Prostate gland (tissue), 2 donors: ENCODE measurements around the gene PIPOX. TPM values are rescaled to one million over a fixed set of nuclear protein-coding genes. Genes with fewer than 3 reads are reported as not detected.

Source experiments
- DNase-seq: peaks from one replicate; pipeline ENCODE4 v3.0.0-alpha.2; 2019; ENCODE audit warnings: low spot score
- H3K27ac ChIP-seq, 2 donors: fragments of 200-600 bp; sonication (generic); 2 replicates each; pipeline ENCODE4 v1.5.1; 2017 to 2019
- H3K27me3 ChIP-seq: fragments of 200-600 bp; sonication (generic); replicated peaks from 2 replicates; pipeline ENCODE4 v1.5.1; 2019; ENCODE audit not compliant: insufficient read depth
- H3K36me3 ChIP-seq, 2 donors: fragments of 200-600 bp; sonication (generic); 1 replicate in 1 of 2; 2 replicates in 1 of 2; pipeline versions ENCODE4 v1.5.1 to v1.8.1; 2017 to 2019
- H3K4me1 ChIP-seq: fragments of 200-600 bp; sonication (generic); replicated peaks from 2 replicates; pipeline ENCODE4 v1.5.1; 2019
- H3K4me3 ChIP-seq, 2 donors: fragments of 200-600 bp; sonication (generic); 2 replicates each; pipeline ENCODE4 v1.5.1; 2017 to 2019
- H3K9me3 ChIP-seq: fragments of 200-600 bp; sonication (generic); 2 replicates; pipeline ENCODE4 v1.5.1; 2017
- POLR2A ChIP-seq: fragments of 450-650 bp; IDR thresholded peaks from one replicate; pipeline ENCODE4 v1.6.1; 2016; ENCODE audit warnings: antibody characterized with exemption, mild to moderate bottlenecking
- POLR2AphosphoS5 ChIP-seq: sonication (generic); formaldehyde crosslinking; IDR thresholded peaks from one replicate; pipeline ENCODE4 v1.6.1; 2017; ENCODE audit warnings: antibody characterized with exemption
- WGBS: methylation state at CpG from one replicate; pipeline ENCODE4 v1.1.5; 2018; 5-methylcytosine and 5-hydroxymethylcytosine counted together
- intact Hi-C: fragments of 100-400 bp; cut with DNase I; formaldehyde crosslinking; loops from one replicate; pipeline ENCODE4 v1.14.2; 2022
- total RNA-seq, 2 donors: library from RNA; depleted of rRNA; stranded (reverse); fragments of >200 nt; gene quantifications; one replicate each; pipeline ENCODE4 v1.1.0, GENCODE V29; 2016
- TF ChIP-seq, protein P1 (sequence below), 4 experiments: fragments of 200-600 bp in 2 of 4; fragments of 450-650 bp in 2 of 4; sonication (generic) in 2 of 4; IDR thresholded peaks; 1 replicate in 3 of 4; 2 replicates in 1 of 4; pipeline ENCODE4 v1.5.1; 2016 to 2019; ENCODE audit warnings: antibody characterized with exemption in 4 of 4, mild to moderate bottlenecking in 2 of 4, moderate library complexity in 2 of 4

Gene PIPOX
- total RNA-seq, 2 donors from 2014 or later: 3.1 to 6.2 TPM

DNA sequence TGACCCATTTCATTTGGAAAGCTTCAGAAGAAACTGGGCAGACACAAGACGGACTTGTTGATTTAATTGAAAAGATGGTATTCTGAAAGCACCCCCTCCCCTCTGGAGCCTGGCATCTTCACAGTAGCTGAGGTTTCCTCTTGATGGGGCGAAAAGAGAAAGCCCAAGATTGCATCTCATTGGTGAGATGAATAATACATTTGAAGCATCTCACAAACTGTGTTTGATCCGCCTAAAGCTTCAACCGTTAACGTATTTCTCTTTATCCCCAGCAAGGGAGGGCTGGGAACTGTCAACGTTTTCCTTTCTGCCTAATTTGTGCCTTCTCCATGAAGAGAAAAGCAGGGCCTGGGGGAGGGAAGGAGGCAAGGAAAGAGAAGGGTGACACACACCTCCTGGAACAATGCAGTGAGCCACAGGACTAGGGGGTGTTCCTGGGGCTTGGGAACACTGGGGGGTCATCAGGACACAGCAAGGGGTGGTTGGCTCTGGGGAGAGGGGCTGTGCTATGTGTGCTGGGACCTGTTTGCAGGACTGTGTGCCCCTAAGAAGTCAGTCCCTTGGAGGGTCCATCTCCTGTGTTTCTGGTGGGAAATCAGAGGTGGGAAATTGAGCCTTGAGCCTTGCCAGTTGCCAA, 18.5 kb upstream of the PIPOX start:
- Histone ChIP-seq H3K36me3 (no peaks in the 10 kb centered on the region), H3K27ac (no peak overlapping the region), H3K27me3 (peaks cover 2% of the 10 kb centered on the region), H3K4me3 (no peak overlapping the region), H3K9me3 (no peaks in the 10 kb centered on the region), H3K4me1 (peaks cover 2% of the 10 kb centered on the region)
- intact Hi-C loops: no loop called here
- DNase-seq: no peak
- TF ChIP-seq POLR2AphosphoS5 (no peak), POLR2A (no peak)
- TF ChIP-seq, protein P1, sequence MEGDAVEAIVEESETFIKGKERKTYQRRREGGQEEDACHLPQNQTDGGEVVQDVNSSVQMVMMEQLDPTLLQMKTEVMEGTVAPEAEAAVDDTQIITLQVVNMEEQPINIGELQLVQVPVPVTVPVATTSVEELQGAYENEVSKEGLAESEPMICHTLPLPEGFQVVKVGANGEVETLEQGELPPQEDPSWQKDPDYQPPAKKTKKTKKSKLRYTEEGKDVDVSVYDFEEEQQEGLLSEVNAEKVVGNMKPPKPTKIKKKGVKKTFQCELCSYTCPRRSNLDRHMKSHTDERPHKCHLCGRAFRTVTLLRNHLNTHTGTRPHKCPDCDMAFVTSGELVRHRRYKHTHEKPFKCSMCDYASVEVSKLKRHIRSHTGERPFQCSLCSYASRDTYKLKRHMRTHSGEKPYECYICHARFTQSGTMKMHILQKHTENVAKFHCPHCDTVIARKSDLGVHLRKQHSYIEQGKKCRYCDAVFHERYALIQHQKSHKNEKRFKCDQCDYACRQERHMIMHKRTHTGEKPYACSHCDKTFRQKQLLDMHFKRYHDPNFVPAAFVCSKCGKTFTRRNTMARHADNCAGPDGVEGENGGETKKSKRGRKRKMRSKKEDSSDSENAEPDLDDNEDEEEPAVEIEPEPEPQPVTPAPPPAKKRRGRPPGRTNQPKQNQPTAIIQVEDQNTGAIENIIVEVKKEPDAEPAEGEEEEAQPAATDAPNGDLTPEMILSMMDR (IDR thresholded peaks at IDR 0.05): no peak
- WGBS: 67% methylated on average over 6 of the region's 6 CpGs

DNA sequence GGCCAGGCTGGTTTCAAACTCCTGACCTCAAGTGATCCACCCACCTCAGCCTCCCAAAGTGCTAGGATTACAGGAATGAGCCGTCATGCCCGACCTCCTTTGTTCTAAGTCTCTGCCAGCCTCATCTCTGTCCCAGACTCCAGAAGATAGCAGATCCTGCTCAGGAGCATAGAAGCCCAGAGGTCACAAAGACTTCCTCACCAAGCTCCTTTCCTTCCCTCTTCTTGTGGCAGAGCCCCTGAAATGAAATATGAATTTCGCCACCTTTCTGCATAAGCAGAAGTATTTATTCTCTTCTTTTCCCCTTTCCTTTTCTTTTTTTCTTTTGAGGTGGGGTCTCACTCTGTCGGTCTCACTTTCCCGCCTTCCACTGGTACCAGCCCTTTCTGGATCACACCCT, 11.5 kb upstream of the PIPOX start:
- 59% methylated on average over 5 of the region's 5 CpGs for WGBS
- no peak for DNase-seq
- Histone ChIP-seq H3K4me1 (no peaks in the 10 kb centered on the region), H3K4me3 (no peak overlapping the region), H3K27ac (no peak overlapping the region), H3K36me3 (no peaks in the 10 kb centered on the region), H3K9me3 (no peaks in the 10 kb centered on the region), H3K27me3 (no peaks in the 10 kb centered on the region)
- intact Hi-C loops: no loop called here
- TF ChIP-seq, protein P1 (IDR thresholded peaks at IDR 0.05): no peak
- no peak for TF ChIP-seq POLR2AphosphoS5
- no peak for TF ChIP-seq POLR2A

DNA sequence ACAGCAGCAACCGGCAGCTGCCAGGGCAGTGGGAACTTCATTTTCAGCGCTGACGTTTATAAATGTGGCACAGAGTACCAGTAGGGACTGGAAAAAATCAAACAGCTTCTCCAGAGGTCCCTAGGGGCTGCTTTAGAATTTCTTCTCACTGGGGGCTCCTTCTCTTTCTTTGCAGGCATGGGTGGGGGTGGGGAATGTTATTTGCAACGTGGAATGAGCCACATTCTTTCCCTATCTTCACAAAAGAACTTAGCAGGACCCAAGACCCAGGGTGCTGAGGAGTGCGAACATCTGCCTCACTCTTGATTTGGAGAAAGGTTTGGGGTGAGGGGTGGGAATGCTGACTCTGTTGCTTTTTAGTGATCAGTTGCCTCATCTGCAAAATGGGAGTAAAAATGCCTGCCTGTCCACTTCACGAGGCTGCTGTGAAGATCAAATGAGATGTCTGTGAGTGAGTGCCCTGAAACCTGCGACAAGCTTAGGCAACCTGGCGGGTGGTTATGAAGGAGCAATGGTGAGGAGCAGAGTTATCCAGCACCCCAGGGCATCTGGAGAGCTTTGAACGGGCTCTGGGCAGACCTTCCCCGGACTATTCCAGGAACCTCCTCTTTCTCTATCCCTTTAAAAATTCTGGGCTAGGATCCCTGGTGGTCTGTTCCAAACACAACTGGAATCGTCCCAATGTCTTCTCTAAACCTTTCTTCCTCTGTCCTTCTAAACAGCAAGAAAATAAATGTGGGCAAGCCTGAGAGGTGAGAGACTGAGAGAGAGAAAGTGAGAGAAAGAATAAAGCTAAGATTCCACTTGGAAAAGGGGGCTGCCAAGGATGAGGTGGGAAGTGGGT, 10.7 kb upstream of the PIPOX start:
- H3K36me3 ChIP-seq: no peaks in the 10 kb centered on the region
- 24% methylated on average over 11 of the region's 11 CpGs for WGBS
- H3K4me3 ChIP-seq: no peak overlapping the region
- no peaks in the 10 kb centered on the region for H3K27me3 ChIP-seq
- no peaks in the 10 kb centered on the region for H3K9me3 ChIP-seq
- intact Hi-C loops: no loop called here
- DNase-seq: no peak
- H3K27ac ChIP-seq: no peak overlapping the region
- no peaks in the 10 kb centered on the region for H3K4me1 ChIP-seq
- TF ChIP-seq POLR2A (no peak), POLR2AphosphoS5 (no peak)
- TF ChIP-seq, protein P1 (IDR thresholded peaks at IDR 0.05): no peak

DNA sequence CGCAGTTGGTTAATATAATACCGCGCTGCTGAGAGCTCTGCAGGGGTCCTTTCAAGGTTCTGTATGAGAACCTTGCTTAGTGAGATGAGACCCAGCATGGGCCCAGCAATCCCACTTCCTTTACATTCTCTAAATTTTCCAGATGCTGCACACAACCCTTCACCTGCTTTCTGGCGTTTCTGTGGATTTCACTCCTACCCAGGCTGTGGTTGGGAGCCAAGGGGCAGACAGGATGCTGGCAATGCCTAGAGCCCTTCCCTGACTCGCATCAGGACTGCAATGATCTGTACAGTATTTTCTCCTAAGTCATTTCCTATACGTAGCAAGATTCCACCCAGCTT, 10.1 kb upstream of the PIPOX start:
- H3K36me3 ChIP-seq: no peaks in the 10 kb centered on the region
- DNase-seq: no peak
- no peaks in the 10 kb centered on the region for H3K9me3 ChIP-seq
- H3K4me1 ChIP-seq: no peaks in the 10 kb centered on the region
- no peaks in the 10 kb centered on the region for H3K27me3 ChIP-seq
- intact Hi-C loops: no loop called here
- H3K4me3 ChIP-seq: no peak overlapping the region
- WGBS: 35% methylated on average over 6 of the region's 6 CpGs
- TF ChIP-seq POLR2AphosphoS5 (no peak), POLR2A (no peak)
- TF ChIP-seq, protein P1 (IDR thresholded peaks at IDR 0.05): no peak
- H3K27ac ChIP-seq: no peak overlapping the region

DNA sequence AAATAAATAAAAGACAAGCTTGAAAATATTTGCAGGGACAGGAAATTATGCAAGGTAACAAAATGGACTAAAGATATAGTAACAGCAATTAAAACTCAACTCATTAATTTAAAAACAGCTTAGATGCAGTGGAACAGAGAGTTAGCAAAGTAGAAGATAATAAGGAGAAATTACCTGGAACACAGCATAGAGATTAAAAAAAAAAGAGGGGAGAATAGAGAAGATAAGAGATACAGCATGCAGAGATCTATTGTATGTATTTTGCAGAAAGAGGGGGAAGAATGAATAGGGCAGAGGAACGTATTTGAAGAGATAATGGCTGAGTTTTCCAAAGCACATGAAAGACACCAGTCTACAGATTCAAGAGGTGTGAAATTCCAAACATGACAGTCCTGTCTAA, 8.4 kb upstream of the PIPOX start:
- Histone ChIP-seq H3K27ac (no peak overlapping the region), H3K27me3 (no peaks in the 10 kb centered on the region), H3K4me1 (no peaks in the 10 kb centered on the region), H3K9me3 (no peaks in the 10 kb centered on the region), H3K4me3 (no peak overlapping the region), H3K36me3 (no peaks in the 10 kb centered on the region)
- 34% methylated on average over 1 of the region's 1 CpG for WGBS
- intact Hi-C loops: no loop called here
- no peak for TF ChIP-seq POLR2AphosphoS5
- DNase-seq: no peak
